ENCODE data around the gene GRK3.
A peak's percentile ranks its signal among the peaks of the same experiment; 100 is the strongest.

Gene GRK3

GRCh38 chr22:25742918-25743708 is 178.6 kb downstream of the GRK3 start:
- no peak for DNase-seq

GRCh38 chr22:25744694-25745093 is 180.2 kb downstream of the GRK3 start:
- no peak for DNase-seq

- no peak for DNase-seq
These were observed 181.0 kb downstream of the GRK3 start for GRCh38 chr22:25745341-25746011.

- DNase-seq, result no peak
These were observed 181.5 kb downstream of the GRK3 start for GRCh38 chr22:25746012-25746373.

- DNase-seq, result peak; percentile 64
These were observed 182.9 kb downstream of the GRK3 start for GRCh38 chr22:25747245-25747944.

- no peak for DNase-seq
These were observed 183.7 kb downstream of the GRK3 start for GRCh38 chr22:25748140-25748539.

GRCh38 chr22:25748704-25749103 is 184.2 kb downstream of the GRK3 start:
- DNase-seq, result no peak

- DNase-seq, result peak; percentile 50
These were observed 185.1 kb downstream of the GRK3 start for GRCh38 chr22:25749420-25750169.

GRCh38 chr22:25750569-25751173 is 186.2 kb downstream of the GRK3 start:
- peak; percentile 40 for DNase-seq

GRCh38 chr22:25751174-25751581 is 186.7 kb downstream of the GRK3 start:
- DNase-seq, result no peak

GRCh38 chr22:25752615-25753214 is 188.2 kb downstream of the GRK3 start:
- DNase-seq, result no peak

- DNase-seq, result no peak
These were observed 188.8 kb downstream of the GRK3 start for GRCh38 chr22:25753252-25753651.

GRCh38 chr22:25754527-25755202 is 190.2 kb downstream of the GRK3 start:
- no peak for DNase-seq

GRCh38 chr22:25757686-25758085 is 193.2 kb downstream of the GRK3 start:
- no peak for DNase-seq

- no peak for DNase-seq
These were observed 193.8 kb downstream of the GRK3 start for GRCh38 chr22:25758316-25758715.

GRCh38 chr22:25759825-25760231 is 195.4 kb downstream of the GRK3 start:
- DNase-seq, result peak; percentile 74

GRCh38 chr22:25760294-25760693 is 195.8 kb downstream of the GRK3 start:
- DNase-seq, result no peak

GRCh38 chr22:25760848-25761595 is 196.5 kb downstream of the GRK3 start:
- no peak for DNase-seq

- peak; percentile 82 for DNase-seq
These were observed 197.7 kb downstream of the GRK3 start for GRCh38 chr22:25762147-25762546.

- DNase-seq, result no peak
These were observed 198.8 kb downstream of the GRK3 start for GRCh38 chr22:25763239-25763777.
